Measurements from ENCODE around the gene SERPINA10. TPM values are rescaled to one million over a fixed set of nuclear protein-coding genes. Genes with fewer than 3 reads are reported as not detected.
"Not testable (repeated sequence)": the region's sequence is repeated elsewhere in the genome, so short reads cannot be mapped to it uniquely, and the experiment has no call there.

Gene SERPINA10
- total RNA-seq, 2 experiments from 2014 or later, result not detected

DNA sequence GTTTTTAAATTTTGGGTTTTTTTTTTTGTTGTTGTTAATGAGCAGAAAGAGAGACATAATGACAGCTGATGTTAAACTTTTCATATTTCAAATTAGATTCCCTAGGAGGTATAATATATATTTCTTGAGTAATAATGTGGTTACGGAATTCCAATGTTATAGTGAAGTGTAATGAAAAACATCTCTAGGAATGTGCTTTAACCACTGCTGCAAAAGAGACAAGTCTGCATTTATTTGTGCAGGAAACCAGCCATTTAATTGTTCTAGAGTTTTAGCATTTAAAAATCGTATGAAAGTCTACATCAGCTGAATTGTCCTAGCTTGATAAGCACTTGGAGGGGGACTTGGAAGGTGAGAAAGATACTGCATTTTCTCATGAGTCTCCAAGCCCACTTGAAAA lies 14.3 kb downstream of the SERPINA10 start:
- Histone ChIP-seq H3K36me3 (ENCODE audit: insufficient read depth, low read length) (no peaks in the 10 kb centered on the region), H2AFZ (ENCODE audit: low read length) (no peak overlapping the region), H3K4me1 (ENCODE audit: insufficient read depth, low read length, poor library complexity, severe bottlenecking) (no peaks in the 10 kb centered on the region), H4K20me1 (ENCODE audit: insufficient read depth, low read length) (no peaks in the 10 kb centered on the region; the same call in 1 of the 2 replicates), H3K9me2 (ENCODE audit: insufficient read depth, low read length) (no peaks in the 10 kb centered on the region), H3K27ac (ENCODE audit: low read depth, low read length, poor library complexity, severe bottlenecking) (no peak overlapping the region), H3K79me2 (ENCODE audit: insufficient read depth, low read depth, low read length) (no peaks in the 10 kb centered on the region), H3K4me2 (ENCODE audit: low read length) (no peak overlapping the region), H3K4me3 (ENCODE audit: low read depth, low read length, poor library complexity, severe bottlenecking) (no peak overlapping the region), H3K9me3 (ENCODE audit: low read length) (no peaks in the 10 kb centered on the region)
- no TSS peak for BruUV-seq (replicated peaks)
- DNase-seq (ENCODE audit: low spot score), result no peak
- ChIA-PET POLR2A (interaction anchor here (1.0 kb wide), 1 partner anchor 9 kb away, joined by 3 read pairs; no protein-coding TSS in a partner anchor), CTCF (ENCODE audit: unreplicated experiment) (no interaction called here)
- TF ChIP-seq, protein P1, sequence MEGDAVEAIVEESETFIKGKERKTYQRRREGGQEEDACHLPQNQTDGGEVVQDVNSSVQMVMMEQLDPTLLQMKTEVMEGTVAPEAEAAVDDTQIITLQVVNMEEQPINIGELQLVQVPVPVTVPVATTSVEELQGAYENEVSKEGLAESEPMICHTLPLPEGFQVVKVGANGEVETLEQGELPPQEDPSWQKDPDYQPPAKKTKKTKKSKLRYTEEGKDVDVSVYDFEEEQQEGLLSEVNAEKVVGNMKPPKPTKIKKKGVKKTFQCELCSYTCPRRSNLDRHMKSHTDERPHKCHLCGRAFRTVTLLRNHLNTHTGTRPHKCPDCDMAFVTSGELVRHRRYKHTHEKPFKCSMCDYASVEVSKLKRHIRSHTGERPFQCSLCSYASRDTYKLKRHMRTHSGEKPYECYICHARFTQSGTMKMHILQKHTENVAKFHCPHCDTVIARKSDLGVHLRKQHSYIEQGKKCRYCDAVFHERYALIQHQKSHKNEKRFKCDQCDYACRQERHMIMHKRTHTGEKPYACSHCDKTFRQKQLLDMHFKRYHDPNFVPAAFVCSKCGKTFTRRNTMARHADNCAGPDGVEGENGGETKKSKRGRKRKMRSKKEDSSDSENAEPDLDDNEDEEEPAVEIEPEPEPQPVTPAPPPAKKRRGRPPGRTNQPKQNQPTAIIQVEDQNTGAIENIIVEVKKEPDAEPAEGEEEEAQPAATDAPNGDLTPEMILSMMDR (conservative IDR thresholded peaks at IDR 0.05; ENCODE audit: low read length), result no peak
- TF ChIP-seq EZH2phosphoT487 (IDR thresholded peaks at IDR 0.05; ENCODE audit: borderline replicate concordance, low read depth, low read length), result no peak
- intact Hi-C loops (cut with micrococcal nuclease; ENCODE audit: unreplicated experiment), result no loop called here

DNA sequence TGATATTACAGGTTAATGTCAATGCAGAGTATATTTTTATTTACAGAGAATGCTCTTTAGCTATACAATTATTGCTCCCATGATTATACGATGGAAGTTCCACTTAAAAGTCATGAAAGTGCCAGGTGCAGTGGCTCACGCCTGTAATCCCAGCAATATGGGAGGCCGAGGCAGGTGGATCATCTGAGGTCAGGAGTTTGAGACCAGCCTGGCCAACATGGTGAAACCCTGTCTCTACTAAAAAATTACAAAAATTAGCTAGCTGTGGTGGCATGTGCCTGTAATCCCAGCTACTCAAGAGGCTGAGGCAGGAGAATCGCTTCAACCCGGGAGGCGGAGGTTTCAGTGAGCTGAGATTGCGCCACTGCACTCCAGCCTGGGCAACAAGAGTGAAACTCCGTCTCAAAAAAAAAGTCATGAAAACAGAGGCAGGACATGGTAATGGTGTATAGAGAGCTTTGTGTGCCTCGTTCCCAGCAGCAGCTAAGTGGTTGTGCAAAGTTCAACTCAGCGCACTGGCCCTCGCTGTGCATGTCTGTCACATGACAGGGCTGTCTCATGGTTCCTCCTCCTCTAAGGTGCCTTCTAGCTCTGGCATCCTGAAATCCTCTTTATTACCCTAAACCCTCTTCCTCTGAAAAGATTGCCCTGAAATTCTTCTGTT lies 16.0 kb downstream of the SERPINA10 start:
- H3K27ac ChIP-seq (ENCODE audit: low read depth, low read length, poor library complexity, severe bottlenecking); H3K4me3 ChIP-seq (ENCODE audit: low read depth, low read length, poor library complexity, severe bottlenecking); H3K4me1 ChIP-seq (ENCODE audit: insufficient read depth, low read length, poor library complexity, severe bottlenecking); H3K9me3 ChIP-seq (ENCODE audit: low read length); CTCF ChIA-PET (ENCODE audit: unreplicated experiment); intact Hi-C loops (cut with micrococcal nuclease; ENCODE audit: unreplicated experiment); BruUV-seq (replicated peaks); H2AFZ ChIP-seq (ENCODE audit: low read length); H4K20me1 ChIP-seq (ENCODE audit: insufficient read depth, low read length); DNase-seq (ENCODE audit: low spot score); H3K9me2 ChIP-seq (ENCODE audit: insufficient read depth, low read length); H3K36me3 ChIP-seq (ENCODE audit: insufficient read depth, low read length); H3K79me2 ChIP-seq (ENCODE audit: insufficient read depth, low read depth, low read length); H3K4me2 ChIP-seq (ENCODE audit: low read length): not testable (repeated sequence)
- POLR2A ChIA-PET, result interaction anchor here (0.6 to 1.0 kb wide), 2 partner anchors 9 to 87 kb away, joined by 3 read pairs; no protein-coding TSS in a partner anchor

DNA sequence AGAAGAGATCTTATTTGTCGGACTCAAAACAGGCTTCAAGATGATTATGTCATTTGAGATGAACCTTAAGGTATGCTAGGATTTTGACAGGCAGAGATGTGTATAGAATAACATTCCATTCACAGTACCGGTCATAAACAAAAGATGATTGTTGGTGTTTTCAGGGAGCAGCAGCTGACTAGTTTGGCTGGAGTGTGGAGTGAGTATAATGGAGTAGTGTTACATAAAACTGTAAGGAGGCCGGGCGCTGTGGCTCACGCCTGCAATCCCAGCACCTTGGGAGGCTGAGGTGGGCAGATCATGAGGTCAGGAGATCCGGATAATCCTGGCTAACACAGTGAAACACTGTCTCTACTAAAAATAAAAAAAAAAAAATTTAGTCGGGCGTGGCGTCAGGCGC lies 23.9 kb downstream of the SERPINA10 start:
- ChIA-PET CTCF (ENCODE audit: unreplicated experiment) (no interaction called here), POLR2A (no interaction called here)
- Histone ChIP-seq H3K27ac (ENCODE audit: low read depth, low read length, poor library complexity, severe bottlenecking) (no peak overlapping the region), H3K79me2 (ENCODE audit: insufficient read depth, low read depth, low read length) (no peaks in the 10 kb centered on the region), H4K20me1 (ENCODE audit: insufficient read depth, low read length) (no peaks in the 10 kb centered on the region), H3K4me3 (ENCODE audit: low read depth, low read length, poor library complexity, severe bottlenecking) (no peak overlapping the region), H3K4me1 (ENCODE audit: insufficient read depth, low read length, poor library complexity, severe bottlenecking) (no peaks in the 10 kb centered on the region), H2AFZ (ENCODE audit: low read length) (no peak overlapping the region), H3K9me2 (ENCODE audit: insufficient read depth, low read length) (no peaks in the 10 kb centered on the region), H3K36me3 (ENCODE audit: insufficient read depth, low read length) (no peaks in the 10 kb centered on the region), H3K9me3 (ENCODE audit: low read length) (no peaks in the 10 kb centered on the region), H3K4me2 (ENCODE audit: low read length) (no peak overlapping the region)
- no peak for TF ChIP-seq EZH2phosphoT487 (IDR thresholded peaks at IDR 0.05; ENCODE audit: borderline replicate concordance, low read depth, low read length)
- TF ChIP-seq, protein P1 (conservative IDR thresholded peaks at IDR 0.05; ENCODE audit: low read length), result no peak
- intact Hi-C loops (cut with micrococcal nuclease; ENCODE audit: unreplicated experiment), result no loop called here
- no peak for DNase-seq (ENCODE audit: low spot score)
- BruUV-seq (replicated peaks), result no TSS peak

DNA sequence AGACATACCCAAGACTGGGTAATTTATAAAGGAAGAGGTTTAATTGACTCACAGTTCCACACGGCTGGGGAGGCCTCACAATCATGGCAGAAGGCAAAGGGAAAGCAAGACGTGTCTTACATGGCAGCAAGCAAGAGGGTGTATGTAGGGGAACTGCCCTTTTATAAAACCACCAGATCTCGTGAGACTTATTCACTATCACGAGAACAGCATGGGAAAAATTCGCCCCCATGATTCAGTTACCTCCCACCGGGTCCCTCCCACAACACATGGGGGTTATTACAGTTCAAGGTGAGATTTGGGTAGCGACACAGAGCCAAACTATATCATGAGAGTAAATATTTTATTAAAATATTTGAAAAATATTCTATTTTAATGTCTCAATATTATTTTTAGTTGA lies 24.5 kb downstream of the SERPINA10 start:
- H3K27ac ChIP-seq (ENCODE audit: low read depth, low read length, poor library complexity, severe bottlenecking); H2AFZ ChIP-seq (ENCODE audit: low read length); H3K36me3 ChIP-seq (ENCODE audit: insufficient read depth, low read length); H3K4me1 ChIP-seq (ENCODE audit: insufficient read depth, low read length, poor library complexity, severe bottlenecking); CTCF ChIA-PET (ENCODE audit: unreplicated experiment); DNase-seq (ENCODE audit: low spot score); POLR2A ChIA-PET; H4K20me1 ChIP-seq (ENCODE audit: insufficient read depth, low read length); intact Hi-C loops (cut with micrococcal nuclease; ENCODE audit: unreplicated experiment); H3K9me3 ChIP-seq (ENCODE audit: low read length); H3K4me2 ChIP-seq (ENCODE audit: low read length); BruUV-seq (replicated peaks); H3K4me3 ChIP-seq (ENCODE audit: low read depth, low read length, poor library complexity, severe bottlenecking); H3K79me2 ChIP-seq (ENCODE audit: insufficient read depth, low read depth, low read length); H3K9me2 ChIP-seq (ENCODE audit: insufficient read depth, low read length): not testable (repeated sequence)

Data from OCI-LY7 (cell line).